BJ (cell line): Measurements from ENCODE around the gene VSX2. TPM values are rescaled to one million over a fixed set of nuclear protein-coding genes. Genes with fewer than 3 reads are reported as not detected.

Experiments used
- CTCF ChIA-PET: fragments of 350-600 bp; formaldehyde crosslinking; extraction: SDS; loops from one replicate; lab custom pipeline; 2021; ENCODE audit warnings: antibody characterized with exemption, inconsistent platforms; lab: Yijun Ruan, JAX
- POLR2A ChIA-PET: fragments of 300-600 bp; sonication (Branson Sonifier 250); formaldehyde crosslinking; extraction: SDS; loops from one replicate; lab custom pipeline; 2021; ENCODE audit warnings: antibody characterized with exemption; lab: Charles Lee
- DNase-seq: peaks from one replicate; pipeline ENCODE4 v3.0.0-alpha.2; 2011; ENCODE audit warnings: low read depth
- H3K27me3 ChIP-seq: 2 replicates; pipeline ENCODE4 v1.6.0; 2011; ENCODE audit warnings: low read length; ENCODE audit not compliant: control insufficient read depth, insufficient read depth
- H3K36me3 ChIP-seq: 2 replicates; pipeline ENCODE4 v1.5.1; 2011; ENCODE audit warnings: low read length; ENCODE audit not compliant: control insufficient read depth, insufficient read depth
- H3K4me3 ChIP-seq: 2 replicates; pipeline ENCODE4 v1.5.1; 2011; ENCODE audit warnings: low read depth, mild to moderate bottlenecking, control low read depth, low read length
- polyA plus RNA-seq: library from polyadenylated mRNA; depleted of rRNA; stranded (reverse); fragments of >200 nt; gene quantifications from 2 replicates; pipeline ENCODE4 v1.2.3, GENCODE V29; 2011
- TF ChIP-seq, protein P1 (sequence below): IDR thresholded peaks from 2 replicates; pipeline ENCODE4 v1.5.1; 2011; ENCODE audit warnings: low read depth, mild to moderate bottlenecking, control low read depth, inconsistent platforms, low read length, moderate library complexity; ENCODE audit not compliant: insufficient read depth

The VSX2 gene
- polyA plus RNA-seq, 1 experiment, result not detected

DNA sequence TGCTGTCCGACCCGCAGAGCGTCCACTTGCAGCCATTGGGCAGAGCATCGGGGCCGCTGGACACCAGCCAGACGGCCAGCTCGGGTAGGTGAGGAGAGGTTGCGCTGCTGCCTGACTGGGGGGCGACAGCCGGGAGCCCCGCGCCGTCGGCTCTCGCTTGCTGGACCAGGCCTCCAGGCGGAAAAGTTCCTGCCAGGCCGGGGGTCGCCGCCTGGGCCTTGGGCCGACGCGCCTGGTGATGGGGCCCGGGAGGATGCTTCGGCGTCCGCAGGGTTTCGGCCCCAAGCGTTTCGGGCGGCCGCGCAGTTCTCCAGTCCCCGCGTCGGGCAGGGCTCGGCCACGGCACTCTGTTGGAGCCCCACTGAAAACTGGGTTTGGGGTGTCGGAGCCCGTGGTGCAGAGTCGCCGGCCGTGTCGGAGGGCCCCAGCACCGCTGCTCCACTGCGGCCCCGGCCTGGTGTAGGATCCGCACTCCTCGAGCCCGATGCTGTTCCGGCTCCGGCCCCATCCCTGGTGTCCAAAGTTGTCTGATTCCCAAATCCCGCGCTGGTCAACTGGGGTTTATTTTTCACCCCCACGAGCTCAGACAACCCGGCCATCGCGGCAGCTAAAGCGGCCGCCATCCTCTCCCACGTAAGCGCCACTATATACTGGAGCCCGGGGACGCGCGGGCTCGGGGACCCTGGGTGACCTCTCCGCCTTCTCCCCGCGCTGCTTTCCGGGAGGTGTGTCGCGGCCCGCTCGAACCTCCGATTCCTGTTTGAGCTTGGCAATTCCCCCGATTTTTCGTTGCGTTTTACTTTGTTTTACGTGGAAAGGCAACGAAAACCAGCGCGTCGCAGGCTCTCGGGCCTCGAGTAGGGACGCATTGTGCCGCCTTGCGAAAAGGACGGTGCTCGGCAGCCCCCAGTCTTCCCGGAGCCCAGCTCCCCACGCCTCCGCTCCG, 872 bp downstream of the VSX2 start:
- Histone ChIP-seq H3K36me3 (no peaks in the 10 kb centered on the region), H3K27me3 (peaks cover 70% of the 10 kb centered on the region), H3K4me3 (no peak overlapping the region)
- no peak for DNase-seq
- TF ChIP-seq, protein P1, sequence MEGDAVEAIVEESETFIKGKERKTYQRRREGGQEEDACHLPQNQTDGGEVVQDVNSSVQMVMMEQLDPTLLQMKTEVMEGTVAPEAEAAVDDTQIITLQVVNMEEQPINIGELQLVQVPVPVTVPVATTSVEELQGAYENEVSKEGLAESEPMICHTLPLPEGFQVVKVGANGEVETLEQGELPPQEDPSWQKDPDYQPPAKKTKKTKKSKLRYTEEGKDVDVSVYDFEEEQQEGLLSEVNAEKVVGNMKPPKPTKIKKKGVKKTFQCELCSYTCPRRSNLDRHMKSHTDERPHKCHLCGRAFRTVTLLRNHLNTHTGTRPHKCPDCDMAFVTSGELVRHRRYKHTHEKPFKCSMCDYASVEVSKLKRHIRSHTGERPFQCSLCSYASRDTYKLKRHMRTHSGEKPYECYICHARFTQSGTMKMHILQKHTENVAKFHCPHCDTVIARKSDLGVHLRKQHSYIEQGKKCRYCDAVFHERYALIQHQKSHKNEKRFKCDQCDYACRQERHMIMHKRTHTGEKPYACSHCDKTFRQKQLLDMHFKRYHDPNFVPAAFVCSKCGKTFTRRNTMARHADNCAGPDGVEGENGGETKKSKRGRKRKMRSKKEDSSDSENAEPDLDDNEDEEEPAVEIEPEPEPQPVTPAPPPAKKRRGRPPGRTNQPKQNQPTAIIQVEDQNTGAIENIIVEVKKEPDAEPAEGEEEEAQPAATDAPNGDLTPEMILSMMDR, result no peak
- ChIA-PET CTCF (interaction anchor here (0.6 to 3.6 kb wide), 5 partner anchors 11 to 177 kb away, joined by 3 to 16 read pairs (median 5); no protein-coding TSS in a partner anchor), POLR2A (interaction anchor here (0.5 kb wide), 1 partner anchor 108 kb away, joined by 4 read pairs; the partner anchor contains the start of gene VRTN)

DNA sequence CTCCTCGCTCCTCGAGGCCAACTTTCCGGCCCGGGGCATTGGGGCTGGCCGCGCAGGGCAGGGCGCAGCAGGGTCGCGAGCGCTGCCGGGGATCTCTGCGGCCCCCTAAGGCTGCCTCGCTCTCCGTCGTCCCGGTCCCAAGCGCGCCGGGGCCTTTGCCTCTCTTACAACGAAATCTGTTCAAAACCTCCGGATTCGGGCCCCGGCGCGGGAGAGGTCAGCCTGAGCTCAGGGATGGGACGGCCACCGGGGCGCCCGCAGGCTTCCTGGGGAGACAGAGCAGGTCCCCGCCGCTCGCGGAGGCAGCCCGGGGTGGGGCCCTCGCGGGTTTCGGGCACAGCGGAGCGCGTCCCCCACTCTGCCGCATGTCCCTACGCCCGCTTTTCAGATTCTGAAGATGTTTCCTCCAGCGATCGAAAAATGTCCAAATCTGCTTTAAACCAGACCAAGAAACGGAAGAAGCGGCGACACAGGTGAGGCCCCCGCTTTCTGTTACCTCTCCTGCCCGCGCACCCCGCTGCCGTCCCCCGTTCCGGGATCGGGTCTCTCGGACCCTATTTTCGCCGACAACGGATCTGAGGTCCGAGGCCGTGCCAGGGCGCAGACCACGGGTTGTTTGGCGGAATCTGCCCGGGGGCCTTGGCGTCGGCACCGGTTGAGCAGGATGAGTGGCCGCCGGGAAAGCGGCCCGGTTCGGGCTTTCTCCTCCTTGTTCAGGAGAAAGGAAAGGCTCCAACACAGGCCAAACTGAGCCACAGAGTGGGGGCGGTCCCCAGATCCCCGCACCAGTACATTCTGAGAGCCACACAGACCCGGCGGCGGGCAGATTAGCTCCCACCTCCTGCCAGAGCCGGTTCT, 1.8 kb downstream of the VSX2 start:
- POLR2A ChIA-PET, result no interaction called here
- TF ChIP-seq, protein P1, result no peak
- CTCF ChIA-PET, result interaction anchor here (0.6 to 3.6 kb wide), 3 partner anchors 10 to 137 kb away, joined by 5 to 16 read pairs (median 5); no protein-coding TSS in a partner anchor
- Histone ChIP-seq H3K4me3 (no peak overlapping the region), H3K27me3 (peaks cover 77% of the 10 kb centered on the region), H3K36me3 (no peaks in the 10 kb centered on the region)
- no peak for DNase-seq

DNA sequence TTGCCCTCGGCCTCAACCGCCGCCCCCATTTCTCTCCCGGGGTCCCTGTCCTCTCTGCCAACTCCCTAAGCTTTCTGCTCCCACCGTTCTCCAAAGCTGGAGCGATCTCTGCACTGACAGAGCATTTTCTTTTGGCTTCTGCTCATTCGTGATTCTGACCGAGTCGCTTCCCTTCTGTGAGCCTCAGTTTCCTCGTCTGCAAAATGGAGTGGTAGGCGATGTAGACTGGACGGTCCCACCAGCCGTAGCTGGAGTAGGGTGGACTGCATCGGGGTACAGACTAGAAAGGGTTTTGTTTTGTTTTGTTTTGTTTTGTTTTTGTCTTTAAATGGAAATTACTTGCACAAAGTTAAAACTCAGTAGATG, 2.4 kb downstream of the VSX2 start:
- TF ChIP-seq, protein P1, result no peak
- H3K36me3 ChIP-seq, result no peaks in the 10 kb centered on the region
- ChIA-PET CTCF (interaction anchor here (3.6 kb wide), 1 partner anchor 16 kb away, joined by 16 read pairs; no protein-coding TSS in a partner anchor), POLR2A (no interaction called here)
- H3K4me3 ChIP-seq, result no peak overlapping the region
- no peak for DNase-seq
- peaks cover 78% of the 10 kb centered on the region for H3K27me3 ChIP-seq

DNA sequence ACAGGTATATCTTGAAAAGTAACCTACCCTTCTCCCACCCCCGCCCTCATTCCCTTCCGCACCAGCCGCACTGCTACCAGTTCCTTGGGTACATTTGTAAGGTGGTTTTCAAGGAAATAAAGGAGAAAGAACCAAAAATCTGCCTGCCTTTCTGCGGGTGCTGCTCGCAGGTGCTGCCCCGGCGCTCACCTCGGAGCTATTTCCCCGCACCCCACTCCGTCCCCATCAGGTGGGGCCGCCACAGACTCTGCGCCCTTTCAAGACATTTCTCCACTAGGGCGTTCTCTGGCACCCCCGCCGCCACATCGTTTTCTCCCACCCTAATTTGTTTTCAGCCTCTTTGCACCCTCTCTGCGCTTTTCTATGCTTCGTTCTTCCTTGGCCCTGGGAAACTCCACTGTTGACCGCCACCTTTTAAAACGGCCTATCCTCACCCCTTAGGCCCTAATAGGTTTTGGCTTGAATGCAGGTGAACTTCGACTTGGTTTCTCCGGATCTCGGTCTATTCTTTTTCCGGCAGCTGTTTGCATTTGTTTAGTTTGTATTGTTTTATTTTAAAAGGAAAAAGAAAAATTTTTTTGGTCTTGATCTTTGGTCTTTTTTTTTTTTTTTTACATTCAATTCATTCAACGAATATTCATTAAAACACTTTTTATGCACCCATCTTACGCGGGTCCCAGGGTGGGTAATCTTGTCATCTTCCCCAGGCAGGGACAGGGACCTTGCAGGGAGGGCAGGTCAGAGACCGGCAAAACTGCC, 3.0 kb downstream of the VSX2 start:
- ChIA-PET POLR2A (no interaction called here), CTCF (interaction anchor here (1.4 to 3.6 kb wide), 2 partner anchors 9 to 16 kb away, joined by 6 to 16 read pairs; no protein-coding TSS in a partner anchor)
- Histone ChIP-seq H3K4me3 (no peak overlapping the region), H3K36me3 (no peaks in the 10 kb centered on the region), H3K27me3 (peaks cover 81% of the 10 kb centered on the region)
- TF ChIP-seq, protein P1, result no peak
- DNase-seq, result no peak
